ENCODE data around the gene AMPD3. TPM values are rescaled to one million over a fixed set of nuclear protein-coding genes. Genes with fewer than 3 reads are reported as not detected.

The AMPD3 gene
- total RNA-seq, 1 experiment from 2014 or later: 17.4 TPM

- Histone ChIP-seq H3K4me1 (replicated peaks; ENCODE audit: insufficient read depth) (peaks cover 17% of the 10 kb centered on the region), H3K27ac (no peak overlapping the region), H2AFZ (no peak overlapping the region), H4K20me1 (ENCODE audit: insufficient read depth) (no peaks in the 10 kb centered on the region), H3F3A (ENCODE audit: insufficient read depth, low read depth) (peaks cover 8% of the 10 kb centered on the region; the same call in 1 of the 2 replicates), H3K4me3 (no peak overlapping the region), H3K9me2 (ENCODE audit: insufficient read depth) (no peaks in the 10 kb centered on the region), H3K79me2 (ENCODE audit: low read depth) (no peaks in the 10 kb centered on the region), H3K9me3 (ENCODE audit: insufficient read depth, low read depth) (no peaks in the 10 kb centered on the region), H3K36me3 (ENCODE audit: low read depth) (no peaks in the 10 kb centered on the region), H3K4me2 (no peak overlapping the region), H3K27me3 (ENCODE audit: insufficient read depth, low read depth) (no peaks in the 10 kb centered on the region)
- BruUV-seq (replicated peaks): no TSS peak
- DNase-seq: no peak
- intact Hi-C loops (cut with micrococcal nuclease; ENCODE audit: unreplicated experiment): no loop called here
- POLR2A ChIA-PET (ENCODE audit: unreplicated experiment): no interaction called here
- CTCF ChIA-PET: interaction anchor here (0.6 kb wide), 1 partner anchor 41 kb away, joined by 4 read pairs; no protein-coding TSS in a partner anchor
- TF ChIP-seq EZH2 (IDR thresholded peaks at IDR 0.05; ENCODE audit: low read depth) (no peak), CTCF (conservative IDR thresholded peaks at IDR 0.05) (no peak)
Measured at GRCh38 chr11:10410844-10411200, 44.2 kb upstream of the AMPD3 start.

GRCh38 chr11:10412266-10412665 lies 42.8 kb upstream of the AMPD3 start:
- Histone ChIP-seq H3K27ac (no peak overlapping the region), H2AFZ (no peak overlapping the region), H3K4me3 (no peak overlapping the region), H3K36me3 (ENCODE audit: low read depth) (no peaks in the 10 kb centered on the region), H3K27me3 (ENCODE audit: insufficient read depth, low read depth) (no peaks in the 10 kb centered on the region), H3F3A (ENCODE audit: insufficient read depth, low read depth) (0 out of 2 replicates have a peak, but pooled peaks cover 2% of the 10 kb centered on the region), H4K20me1 (ENCODE audit: insufficient read depth) (no peaks in the 10 kb centered on the region), H3K4me2 (no peak overlapping the region), H3K79me2 (ENCODE audit: low read depth) (no peaks in the 10 kb centered on the region), H3K4me1 (replicated peaks; ENCODE audit: insufficient read depth) (peaks cover 6% of the 10 kb centered on the region; the same call in 1 of the 2 replicates), H3K9me3 (ENCODE audit: insufficient read depth, low read depth) (no peaks in the 10 kb centered on the region), H3K9me2 (ENCODE audit: insufficient read depth) (no peaks in the 10 kb centered on the region)
- intact Hi-C loops (cut with micrococcal nuclease; ENCODE audit: unreplicated experiment): no loop called here
- no peak for TF ChIP-seq EZH2 (IDR thresholded peaks at IDR 0.05; ENCODE audit: low read depth)
- TF ChIP-seq CTCF (conservative IDR thresholded peaks at IDR 0.05): no peak
- POLR2A ChIA-PET (ENCODE audit: unreplicated experiment): no interaction called here
- CTCF ChIA-PET: no interaction called here
- DNase-seq: no peak
- no TSS peak for BruUV-seq (replicated peaks)

GRCh38 chr11:10413268-10413667 lies 41.8 kb upstream of the AMPD3 start:
- Histone ChIP-seq H3K9me3 (ENCODE audit: insufficient read depth, low read depth) (no peaks in the 10 kb centered on the region), H3K79me2 (ENCODE audit: low read depth) (no peaks in the 10 kb centered on the region), H3K36me3 (ENCODE audit: low read depth) (no peaks in the 10 kb centered on the region), H4K20me1 (ENCODE audit: insufficient read depth) (no peaks in the 10 kb centered on the region), H3K4me3 (no peak overlapping the region), H3K4me1 (replicated peaks; ENCODE audit: insufficient read depth) (no peaks in the 10 kb centered on the region), H3K9me2 (ENCODE audit: insufficient read depth) (no peaks in the 10 kb centered on the region), H3F3A (ENCODE audit: insufficient read depth, low read depth) (no peaks in the 10 kb centered on the region), H3K4me2 (no peak overlapping the region), H2AFZ (no peak overlapping the region), H3K27me3 (ENCODE audit: insufficient read depth, low read depth) (no peaks in the 10 kb centered on the region), H3K27ac (no peak overlapping the region)
- POLR2A ChIA-PET (ENCODE audit: unreplicated experiment): interaction anchor here (0.7 kb wide), 1 partner anchor 75 kb away, joined by 6 read pairs; no protein-coding TSS in a partner anchor
- CTCF ChIA-PET: no interaction called here
- no TSS peak for BruUV-seq (replicated peaks)
- intact Hi-C loops (cut with micrococcal nuclease; ENCODE audit: unreplicated experiment): no loop called here
- DNase-seq: no peak
- TF ChIP-seq CTCF (conservative IDR thresholded peaks at IDR 0.05) (no peak), EZH2 (IDR thresholded peaks at IDR 0.05; ENCODE audit: low read depth) (no peak)
